DMS114 treated with DMSO at 0.1 percent for 48 hours (cell line): Measurements from ENCODE around the gene ASPRV1.

Experiments used
- DNase-seq: peaks from one replicate; lab custom pipeline; 2025; ENCODE audit not compliant: unreplicated experiment; lab: John Stamatoyannopoulos, UW

The ASPRV1 gene

DNA sequence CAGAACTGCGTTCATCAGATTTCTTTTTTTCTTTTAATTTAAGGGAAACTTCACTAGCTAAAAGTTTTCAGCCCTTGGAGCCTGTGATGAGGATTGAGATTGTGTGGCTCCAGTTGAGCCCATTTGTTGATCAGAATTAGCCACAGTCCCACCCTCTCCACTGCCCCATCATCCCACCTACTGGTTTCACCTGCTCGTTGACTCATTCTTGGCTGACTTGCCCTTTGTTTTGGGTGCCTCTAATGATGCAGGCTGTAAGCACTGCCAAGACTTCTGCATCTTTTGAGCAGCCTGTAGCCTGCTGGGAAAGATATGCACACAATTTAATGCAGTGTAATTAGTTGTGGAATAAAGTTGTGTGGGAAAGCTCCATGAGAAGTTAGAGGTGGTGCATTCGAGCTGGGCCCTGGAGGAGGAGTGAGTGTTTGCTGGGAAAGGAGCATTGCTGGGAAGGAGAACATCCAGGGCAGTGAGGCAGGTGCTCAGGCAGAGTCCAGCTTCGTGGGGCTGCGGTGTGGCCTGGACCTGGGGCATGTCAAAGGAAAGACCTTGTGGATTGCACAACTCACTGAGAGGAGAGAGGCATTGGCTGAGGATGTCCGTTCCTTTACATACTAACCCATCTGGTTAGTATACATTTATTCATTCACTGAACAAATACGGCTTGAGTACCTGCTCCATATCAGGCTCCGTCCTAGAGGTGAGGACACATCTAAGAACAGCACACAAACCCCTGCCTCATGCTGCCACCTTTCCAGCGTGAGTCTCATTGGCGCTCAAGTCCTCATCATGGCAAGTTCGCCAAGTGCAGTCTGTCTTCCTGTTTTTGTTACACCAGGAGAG is 18.2 kb downstream of the ASPRV1 start:
- DNase-seq: no peak

DNA sequence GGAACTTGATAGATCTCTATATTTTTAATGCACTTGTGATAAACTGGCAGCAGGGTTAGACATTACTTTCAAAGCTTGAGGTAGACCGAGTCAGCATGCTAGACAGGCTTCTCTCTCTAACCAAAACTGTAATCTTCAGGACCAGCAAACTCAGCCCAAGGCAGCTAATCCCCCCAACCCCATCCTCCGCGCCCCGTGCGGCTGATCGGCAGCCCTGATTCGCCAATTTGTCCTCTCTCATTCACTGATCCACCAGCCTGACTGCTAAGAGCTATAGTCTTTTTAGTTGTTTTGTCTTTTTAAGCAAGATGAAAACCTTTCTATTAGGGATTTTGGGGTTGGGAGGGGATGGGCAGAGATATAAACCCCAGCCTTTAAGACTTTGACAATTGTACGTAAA is 20.7 kb downstream of the ASPRV1 start:
- no peak for DNase-seq

DNA sequence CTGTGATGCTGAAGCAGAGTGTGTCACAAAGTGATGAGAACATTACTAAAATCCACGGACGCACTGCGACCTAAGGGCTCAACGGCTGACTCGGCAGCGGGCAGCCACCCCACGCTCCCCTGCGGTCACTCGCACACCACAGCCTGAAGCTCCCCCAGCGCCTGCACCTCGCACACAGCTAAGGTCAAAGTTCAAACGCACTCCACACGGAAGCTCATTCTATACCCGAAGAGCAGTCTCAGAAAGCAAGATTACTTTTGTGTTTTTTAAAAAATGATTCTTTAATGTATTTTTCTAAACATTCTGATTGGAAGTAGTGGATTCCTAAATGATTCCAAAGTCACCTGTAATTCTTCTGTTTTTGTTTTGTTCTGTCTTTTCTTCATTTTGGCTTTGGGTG is 21.7 kb downstream of the ASPRV1 start:
- DNase-seq: no peak

- DNase-seq: no peak
These were observed 23.5 kb downstream of the ASPRV1 start for GRCh38 chr2:69937968-69938367.

DNA sequence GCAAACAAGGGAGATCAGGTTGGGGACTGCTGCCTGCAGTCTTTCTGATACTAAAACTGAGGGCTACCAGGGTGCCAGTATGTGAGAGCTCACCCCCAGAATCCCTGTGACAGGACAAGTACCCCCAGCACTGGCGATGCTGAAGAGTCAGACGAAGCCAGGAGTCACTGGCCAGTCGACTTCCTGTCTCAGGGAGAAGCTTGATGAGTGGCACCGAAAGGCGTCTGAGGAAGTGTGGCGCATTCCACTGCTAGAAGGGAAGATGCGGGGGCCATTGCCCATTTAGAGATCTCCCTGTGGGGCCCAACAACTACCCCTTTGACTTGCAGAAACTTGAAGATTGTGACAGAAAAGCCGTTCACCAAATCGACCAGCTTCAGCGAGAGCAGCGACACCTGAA is 24.5 kb downstream of the ASPRV1 start:
- DNase-seq: no peak

- no peak for DNase-seq
These were observed 26.4 kb downstream of the ASPRV1 start for GRCh38 chr2:69935011-69935410.

- no peak for DNase-seq
These were observed 26.9 kb downstream of the ASPRV1 start for GRCh38 chr2:69934614-69934908.

DNA sequence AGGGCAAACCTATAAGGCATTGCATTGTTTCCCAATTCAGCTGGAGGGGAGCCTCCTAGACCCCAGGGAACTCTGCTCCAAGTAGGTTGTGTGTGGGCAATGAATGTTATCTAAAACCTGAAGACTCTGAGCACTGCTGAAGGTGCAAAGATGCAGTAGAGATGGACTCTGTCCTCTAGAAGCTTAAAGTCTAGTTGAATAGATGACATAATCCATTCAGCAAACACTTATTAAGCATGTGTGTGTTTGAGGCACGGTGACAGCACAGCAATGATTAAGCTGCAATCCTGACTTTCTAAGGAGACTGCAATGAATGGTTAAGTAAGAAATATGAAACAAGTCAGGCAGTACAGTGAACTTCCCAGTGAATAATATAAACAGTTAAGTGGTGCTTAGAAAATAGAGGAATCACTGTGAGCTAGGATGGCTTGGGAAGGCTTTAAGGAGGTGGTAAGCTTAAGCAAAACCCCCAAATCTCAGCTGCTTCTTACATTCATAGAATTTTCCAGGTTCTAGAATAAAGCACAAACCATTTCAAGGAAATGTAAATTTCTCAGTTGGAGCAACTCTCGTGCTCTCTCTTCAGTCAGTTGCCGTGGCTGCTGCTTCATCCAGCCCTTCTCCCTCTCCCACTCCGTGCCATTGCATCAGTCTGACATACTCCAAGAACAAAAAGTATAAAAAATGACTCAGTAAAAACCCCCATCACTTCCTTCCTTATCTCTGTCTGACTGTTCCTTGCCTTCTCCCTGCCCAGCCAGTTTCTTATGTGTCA is 27.4 kb downstream of the ASPRV1 start:
- no peak for DNase-seq

DNA sequence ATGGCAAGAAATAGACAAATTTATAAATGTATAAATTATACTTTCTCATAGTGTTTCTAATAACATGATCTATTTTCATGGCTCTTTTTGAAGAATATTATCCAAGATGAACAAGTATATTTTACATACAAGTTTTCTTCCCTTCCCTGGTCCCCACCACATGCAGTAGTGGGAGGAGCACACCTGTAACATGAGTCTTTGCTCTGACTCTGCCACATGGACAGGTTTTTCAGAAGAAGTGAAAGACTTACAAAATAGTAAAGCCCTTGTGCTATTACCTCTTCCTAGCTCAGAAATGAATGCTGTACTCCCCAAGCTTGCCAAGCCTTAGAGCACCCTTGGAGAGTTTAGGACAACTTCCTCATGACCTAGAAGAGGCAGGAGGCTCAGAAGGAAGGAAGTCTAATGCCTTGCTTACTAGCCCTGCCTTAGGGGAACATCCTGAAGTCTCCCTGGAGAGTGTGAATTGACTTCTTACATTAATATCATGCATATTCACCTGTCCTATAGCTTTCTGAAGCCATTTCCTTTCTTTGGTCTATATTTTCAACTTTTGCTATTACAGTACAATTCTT is 28.1 kb downstream of the ASPRV1 start:
- DNase-seq: no peak

DNA sequence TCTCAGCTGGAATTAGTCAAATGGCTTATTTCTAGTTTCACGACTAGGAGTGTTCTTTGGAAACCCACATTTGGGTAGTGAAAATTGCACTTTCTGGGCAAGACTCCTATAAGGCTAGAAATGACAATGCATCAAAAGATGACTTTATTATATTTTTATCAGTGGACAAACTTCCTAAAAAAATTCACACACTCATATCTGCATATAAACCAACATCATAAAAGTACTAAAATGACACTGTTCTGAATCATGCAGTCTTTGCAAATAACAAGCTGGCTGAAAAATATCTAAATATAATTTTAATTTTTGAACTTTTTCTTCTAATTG is 28.9 kb downstream of the ASPRV1 start:
- no peak for DNase-seq

GRCh38 chr2:69931832-69932595 is 29.4 kb downstream of the ASPRV1 start:
- no peak for DNase-seq

DNA sequence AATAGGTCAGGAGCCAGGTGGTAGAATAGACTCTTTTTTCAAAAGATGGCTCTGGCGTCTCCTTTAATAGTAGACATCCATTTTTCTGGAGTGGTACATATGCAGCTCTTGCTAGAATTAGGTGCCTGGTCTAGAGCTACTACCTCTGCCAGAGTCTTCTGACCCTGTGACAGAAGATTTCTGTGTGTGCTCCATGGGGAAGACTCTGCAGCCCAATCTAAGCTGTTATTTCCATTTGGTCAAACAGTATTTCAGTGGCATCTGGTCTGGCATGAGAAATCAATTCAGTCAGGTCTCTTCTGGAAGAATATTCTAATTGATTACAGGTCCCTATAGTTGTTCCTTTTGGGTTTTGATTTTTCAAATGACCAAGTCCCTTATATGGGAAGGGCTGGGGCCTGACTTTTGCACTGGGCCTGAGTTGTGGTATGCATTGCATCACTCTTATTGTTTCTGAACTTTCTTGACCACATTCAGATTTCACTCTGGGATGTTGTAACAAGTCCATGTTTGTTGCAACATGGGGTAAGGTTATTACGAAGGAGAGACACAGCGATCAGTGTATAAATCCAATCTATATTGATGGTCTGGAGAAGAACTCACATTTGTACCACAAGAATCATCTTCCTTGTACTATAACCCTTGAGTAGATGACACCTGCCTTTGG is 34.4 kb downstream of the ASPRV1 start:
- no peak for DNase-seq

DNA sequence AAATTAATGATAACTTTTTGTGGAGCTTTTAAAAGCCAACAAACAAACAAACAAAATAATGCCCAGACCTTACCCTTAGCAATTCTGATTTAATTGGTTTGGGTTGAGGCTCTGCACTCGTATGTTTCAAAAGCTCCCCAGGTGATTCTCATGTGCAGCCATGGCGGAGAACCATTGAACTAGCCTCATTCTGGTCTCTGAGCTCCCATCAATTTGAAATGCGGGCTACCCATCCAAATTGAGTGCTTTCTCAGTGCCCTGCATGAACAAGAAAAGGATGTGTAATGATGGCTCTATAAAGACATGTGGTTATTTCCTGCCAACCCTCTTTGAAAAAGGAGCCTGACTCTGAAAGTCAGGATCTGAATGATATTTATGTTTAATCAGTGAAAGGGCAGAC is 38.3 kb downstream of the ASPRV1 start:
- no peak for DNase-seq

- DNase-seq: no peak
These were observed 43.0 kb downstream of the ASPRV1 start for GRCh38 chr2:69918401-69918800.

DNA sequence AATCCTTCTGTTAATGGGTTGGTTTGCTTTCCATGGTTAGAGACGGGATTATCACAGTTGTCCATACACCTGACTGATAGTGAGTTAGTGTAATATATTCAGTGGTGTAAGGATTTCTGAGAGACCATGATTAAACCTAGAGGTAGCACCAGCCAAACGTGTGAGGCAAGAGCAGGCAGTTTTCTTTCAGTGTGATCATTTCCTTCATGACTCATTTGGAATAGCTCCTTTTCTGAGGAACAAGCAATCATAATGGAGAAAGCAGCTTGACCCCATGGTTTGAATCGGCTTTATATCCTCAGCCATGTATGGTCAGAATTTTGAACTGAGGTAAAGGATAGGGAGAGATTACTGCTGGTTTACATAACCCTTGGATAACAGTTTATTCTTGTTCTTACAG is 43.6 kb downstream of the ASPRV1 start:
- no peak for DNase-seq

DNA sequence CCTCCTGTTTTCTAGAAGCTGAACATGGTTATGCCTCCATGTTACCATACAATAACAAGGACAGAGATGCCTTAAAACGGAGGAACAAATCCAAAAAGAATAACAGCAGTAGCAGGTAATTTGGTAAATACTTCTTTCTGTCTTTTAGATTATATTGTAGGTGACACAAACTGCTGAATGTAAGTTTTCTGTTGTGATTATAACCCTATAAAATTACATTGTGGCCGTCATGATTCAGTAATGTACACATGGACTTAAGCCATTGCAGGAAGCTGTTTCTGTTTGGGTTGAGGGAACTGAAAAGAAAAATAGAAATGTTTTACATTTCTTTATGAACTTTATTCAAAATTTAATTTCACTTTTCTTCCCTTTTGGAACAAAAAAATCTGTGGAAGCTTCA is 45.3 kb downstream of the ASPRV1 start:
- no peak for DNase-seq

DNA sequence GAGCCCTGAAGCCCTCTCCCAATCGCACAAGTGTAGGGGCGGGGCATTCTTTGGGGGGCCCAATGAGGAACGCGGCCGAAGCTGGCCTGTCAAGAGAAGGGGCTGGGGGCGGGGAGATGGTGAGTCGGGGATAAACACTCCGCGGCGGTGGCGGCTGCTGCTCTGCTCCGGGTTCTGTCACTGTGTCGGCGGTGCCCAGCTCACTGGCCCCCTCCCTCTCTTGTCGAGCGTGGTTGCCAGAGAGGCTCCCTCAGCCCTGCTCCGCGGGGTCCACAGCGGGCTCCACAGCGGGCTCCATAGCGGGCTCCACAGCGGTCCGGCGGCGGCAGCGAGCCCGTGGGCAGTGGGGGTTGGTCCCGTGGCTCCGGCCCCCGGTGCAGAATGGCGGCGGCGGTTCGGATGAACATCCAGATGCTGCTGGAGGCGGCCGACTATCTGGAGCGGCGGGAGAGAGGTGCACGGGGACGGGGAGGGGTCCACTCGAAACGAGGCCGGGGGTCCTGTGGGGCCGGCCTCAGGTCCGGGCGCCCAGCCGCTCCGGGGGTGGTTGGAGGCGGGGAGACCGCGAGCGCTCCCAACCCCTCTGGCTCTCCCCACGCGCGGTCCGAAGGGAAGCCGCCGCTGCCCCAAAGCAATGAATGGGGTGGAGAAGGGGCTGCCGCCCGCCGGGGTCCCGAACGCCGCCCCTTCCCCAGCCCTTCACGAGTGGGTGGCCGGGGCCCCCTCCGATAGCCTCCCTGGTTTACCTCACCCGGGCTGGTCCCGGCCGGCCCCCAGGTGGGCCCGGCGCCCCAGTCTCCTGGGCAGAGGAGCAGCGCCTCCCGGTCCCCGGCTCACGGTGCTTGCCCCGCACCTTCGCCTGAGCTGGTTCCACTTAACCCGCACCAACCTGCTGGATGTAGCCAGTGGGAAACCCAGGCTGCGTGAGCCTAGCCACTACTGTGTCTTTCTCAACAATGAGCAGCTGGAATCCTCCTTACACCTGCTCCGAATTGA is 46.2 kb downstream of the ASPRV1 start, which contains the start of gene MXD1:
Gene MXD1, plus strand, starts transcription at position 160 of the 996 bp plus-strand sequence. Its CDS starts 222 bp downstream, at position 382.
- no peak for DNase-seq

DNA sequence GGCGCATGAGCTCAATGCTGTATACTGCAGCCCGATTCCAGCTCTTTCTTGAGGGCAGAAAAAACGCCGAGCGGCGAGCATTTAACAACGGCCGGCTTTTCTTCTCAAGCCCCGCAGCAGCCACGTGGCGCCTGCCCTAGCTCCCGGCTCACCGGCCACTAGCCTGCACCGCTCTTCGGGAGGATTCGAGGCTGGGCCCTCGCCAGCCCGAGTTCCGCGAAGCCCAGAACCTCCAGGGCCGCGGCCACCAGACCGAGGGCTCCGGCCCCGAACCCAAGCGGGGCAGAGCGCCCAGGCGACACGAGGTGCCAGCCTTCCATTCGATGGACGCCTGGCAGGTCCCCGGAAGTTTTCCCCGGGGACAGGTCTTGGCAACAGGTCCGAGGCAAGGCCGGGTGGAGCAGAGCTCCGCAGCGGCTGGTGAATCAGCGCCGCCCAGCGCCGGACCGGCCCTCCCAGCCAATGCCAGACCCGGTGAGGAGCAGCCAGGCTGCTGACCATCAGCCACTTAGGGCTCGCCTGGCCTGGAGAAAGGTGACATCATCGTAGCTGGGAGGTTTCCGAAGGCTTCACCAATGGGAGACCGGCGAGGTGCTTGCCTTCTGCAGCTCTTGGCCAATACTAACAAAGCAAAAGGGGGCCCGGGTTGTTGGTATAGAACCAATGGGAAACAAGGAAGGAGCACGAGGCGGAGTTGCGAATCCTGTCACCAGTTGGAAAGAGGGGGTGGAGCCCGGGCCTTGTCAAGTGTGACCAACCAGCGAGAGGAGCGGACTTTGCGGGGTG is 47.1 kb downstream of the ASPRV1 start:
- peak; percentile 100 for DNase-seq

DNA sequence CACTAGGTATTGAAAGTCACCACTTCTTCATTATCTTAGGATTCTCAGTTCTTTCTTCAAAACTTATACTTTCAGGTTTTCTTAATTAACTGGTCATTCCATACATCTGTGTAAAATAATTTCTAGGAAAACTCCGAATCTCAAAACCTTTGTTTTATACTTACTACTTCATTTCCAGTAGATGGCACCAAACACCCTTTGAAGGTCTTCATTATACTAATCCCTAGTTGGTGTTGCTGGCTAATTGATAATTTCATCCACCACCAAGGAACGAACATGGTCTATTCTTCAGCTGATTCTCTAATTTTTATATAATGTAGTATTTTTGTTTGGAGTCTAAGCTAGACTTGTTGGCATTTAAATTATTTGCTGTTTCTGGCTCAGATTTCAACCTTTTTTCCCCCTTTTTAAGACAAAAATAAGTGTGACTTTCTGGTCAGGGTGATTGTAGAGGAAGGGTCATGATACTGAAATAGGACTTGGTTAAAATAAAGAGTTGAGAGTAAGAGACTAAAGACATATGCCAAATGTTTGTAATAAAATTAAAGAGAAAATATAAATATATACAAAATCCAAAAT is 49.4 kb downstream of the ASPRV1 start:
- DNase-seq: peak; percentile 78
